ENCODE results near the gene SORCS2. TPM values are rescaled to one million over a fixed set of nuclear protein-coding genes. Genes with fewer than 3 reads are reported as not detected.

SORCS2 gene
- total RNA-seq, 1 donor from 2014 or later: 29.5 TPM

DNA sequence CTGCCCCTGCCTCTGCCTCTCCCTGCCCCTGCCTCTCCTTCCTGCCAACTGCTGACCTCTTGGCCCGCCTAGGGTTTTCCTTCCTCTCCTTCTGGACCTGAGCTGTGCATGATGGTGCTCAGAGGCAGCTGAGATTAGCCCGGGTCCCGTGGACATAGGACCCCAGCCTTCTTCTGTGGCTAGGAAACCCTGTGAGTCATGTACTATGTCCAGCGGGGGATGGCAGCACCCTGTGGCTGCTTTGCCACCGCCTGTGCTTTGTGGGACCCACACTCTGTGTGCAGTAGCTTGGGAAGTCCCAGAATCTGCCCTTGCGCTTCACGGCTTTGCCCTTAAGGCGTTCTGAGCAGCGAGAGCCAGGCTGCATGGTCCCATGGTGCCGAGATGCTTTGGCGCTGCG, 347.9 kb downstream of the SORCS2 start:
- DNase-seq: no peak
- no peak overlapping the region for H3K4me3 Mint-ChIP-seq (ENCODE audit: unreplicated experiment)
- TF ChIP-seq, protein P1, sequence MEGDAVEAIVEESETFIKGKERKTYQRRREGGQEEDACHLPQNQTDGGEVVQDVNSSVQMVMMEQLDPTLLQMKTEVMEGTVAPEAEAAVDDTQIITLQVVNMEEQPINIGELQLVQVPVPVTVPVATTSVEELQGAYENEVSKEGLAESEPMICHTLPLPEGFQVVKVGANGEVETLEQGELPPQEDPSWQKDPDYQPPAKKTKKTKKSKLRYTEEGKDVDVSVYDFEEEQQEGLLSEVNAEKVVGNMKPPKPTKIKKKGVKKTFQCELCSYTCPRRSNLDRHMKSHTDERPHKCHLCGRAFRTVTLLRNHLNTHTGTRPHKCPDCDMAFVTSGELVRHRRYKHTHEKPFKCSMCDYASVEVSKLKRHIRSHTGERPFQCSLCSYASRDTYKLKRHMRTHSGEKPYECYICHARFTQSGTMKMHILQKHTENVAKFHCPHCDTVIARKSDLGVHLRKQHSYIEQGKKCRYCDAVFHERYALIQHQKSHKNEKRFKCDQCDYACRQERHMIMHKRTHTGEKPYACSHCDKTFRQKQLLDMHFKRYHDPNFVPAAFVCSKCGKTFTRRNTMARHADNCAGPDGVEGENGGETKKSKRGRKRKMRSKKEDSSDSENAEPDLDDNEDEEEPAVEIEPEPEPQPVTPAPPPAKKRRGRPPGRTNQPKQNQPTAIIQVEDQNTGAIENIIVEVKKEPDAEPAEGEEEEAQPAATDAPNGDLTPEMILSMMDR (IDR thresholded peaks at IDR 0.05; ENCODE audit: partially characterized antibody, unreplicated experiment): no peak
- peaks cover 4% of the 10 kb centered on the region for H3K36me3 Mint-ChIP-seq (ENCODE audit: unreplicated experiment)
- H3K27ac Mint-ChIP-seq (ENCODE audit: unreplicated experiment): no peak overlapping the region
- peaks cover 3% of the 10 kb centered on the region for H3K9me3 Mint-ChIP-seq (ENCODE audit: unreplicated experiment)
- no peaks in the 10 kb centered on the region for H3K4me1 Mint-ChIP-seq (ENCODE audit: low read depth, unreplicated experiment)
- H3K27me3 Mint-ChIP-seq (ENCODE audit: unreplicated experiment): peaks cover 12% of the 10 kb centered on the region

DNA sequence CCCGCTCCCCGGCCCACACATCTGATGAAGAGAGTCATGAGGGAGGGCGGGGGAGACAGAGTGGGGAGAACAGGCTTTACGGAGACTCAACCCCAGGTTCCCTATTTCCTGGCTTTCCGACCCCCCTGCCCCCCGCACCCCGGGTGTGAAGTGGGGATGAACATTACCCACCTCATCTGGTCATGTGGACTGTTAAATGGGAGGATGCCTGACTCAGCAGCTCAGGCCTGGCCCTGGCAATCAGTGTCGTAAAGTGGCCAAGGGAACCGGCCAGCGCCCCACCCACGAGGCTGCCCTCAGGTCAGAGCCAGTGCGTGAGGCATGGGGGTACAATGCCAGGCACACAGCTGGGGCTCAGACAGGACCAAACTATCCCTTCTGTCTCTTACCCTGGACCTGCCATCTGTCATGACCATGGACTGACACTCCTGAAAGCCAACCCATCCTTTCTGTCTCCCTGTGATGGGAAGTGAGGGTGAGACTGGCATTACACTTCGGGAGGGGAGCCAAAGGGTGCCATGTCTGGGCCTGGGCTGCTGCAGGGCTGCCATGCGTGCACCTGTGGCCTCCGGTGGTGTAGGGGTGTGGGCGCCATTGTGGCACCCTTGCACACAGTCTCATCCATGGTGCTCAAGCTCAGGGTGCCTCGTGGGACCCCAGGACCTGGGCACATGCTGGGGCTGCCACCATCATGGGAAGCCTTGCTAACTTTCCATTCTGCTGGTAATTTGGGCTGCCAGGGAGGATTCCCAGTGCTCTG, 348.5 kb downstream of the SORCS2 start:
- peaks cover 4% of the 10 kb centered on the region for H3K36me3 Mint-ChIP-seq (ENCODE audit: unreplicated experiment)
- H3K27ac Mint-ChIP-seq (ENCODE audit: unreplicated experiment): no peak overlapping the region
- H3K9me3 Mint-ChIP-seq (ENCODE audit: unreplicated experiment): peaks cover 6% of the 10 kb centered on the region
- peaks cover 12% of the 10 kb centered on the region for H3K27me3 Mint-ChIP-seq (ENCODE audit: unreplicated experiment)
- TF ChIP-seq, protein P1 (IDR thresholded peaks at IDR 0.05; ENCODE audit: partially characterized antibody, unreplicated experiment): no peak
- no peaks in the 10 kb centered on the region for H3K4me1 Mint-ChIP-seq (ENCODE audit: low read depth, unreplicated experiment)
- no peak overlapping the region for H3K4me3 Mint-ChIP-seq (ENCODE audit: unreplicated experiment)
- no peak for DNase-seq

DNA sequence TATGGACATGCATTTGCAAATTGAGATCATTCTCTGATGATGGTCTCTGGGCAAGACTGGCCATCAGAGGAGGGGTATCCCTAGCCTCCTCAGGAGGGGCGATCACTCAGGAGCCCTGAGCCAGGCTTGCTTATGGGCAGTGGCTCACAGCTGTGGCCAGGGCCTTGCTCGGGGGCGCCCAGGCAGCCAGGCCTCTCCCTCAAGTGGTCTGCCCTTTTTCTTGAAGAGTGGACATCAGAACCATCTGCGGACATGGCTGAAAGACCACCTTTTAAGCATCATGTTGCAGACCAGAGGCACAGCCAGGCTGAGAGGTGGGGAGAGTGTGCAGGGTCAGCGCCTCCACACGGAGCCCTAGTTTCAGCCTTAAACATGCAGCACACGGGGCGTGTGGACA, 349.1 kb downstream of the SORCS2 start:
- Mint-ChIP-seq H3K27ac (ENCODE audit: unreplicated experiment) (no peak overlapping the region), H3K4me1 (ENCODE audit: low read depth, unreplicated experiment) (no peaks in the 10 kb centered on the region), H3K36me3 (ENCODE audit: unreplicated experiment) (peaks cover 4% of the 10 kb centered on the region), H3K4me3 (ENCODE audit: unreplicated experiment) (no peak overlapping the region), H3K27me3 (ENCODE audit: unreplicated experiment) (peaks cover 12% of the 10 kb centered on the region), H3K9me3 (ENCODE audit: unreplicated experiment) (peaks cover 6% of the 10 kb centered on the region)
- no peak for DNase-seq
- TF ChIP-seq, protein P1 (IDR thresholded peaks at IDR 0.05; ENCODE audit: partially characterized antibody, unreplicated experiment): no peak

DNA sequence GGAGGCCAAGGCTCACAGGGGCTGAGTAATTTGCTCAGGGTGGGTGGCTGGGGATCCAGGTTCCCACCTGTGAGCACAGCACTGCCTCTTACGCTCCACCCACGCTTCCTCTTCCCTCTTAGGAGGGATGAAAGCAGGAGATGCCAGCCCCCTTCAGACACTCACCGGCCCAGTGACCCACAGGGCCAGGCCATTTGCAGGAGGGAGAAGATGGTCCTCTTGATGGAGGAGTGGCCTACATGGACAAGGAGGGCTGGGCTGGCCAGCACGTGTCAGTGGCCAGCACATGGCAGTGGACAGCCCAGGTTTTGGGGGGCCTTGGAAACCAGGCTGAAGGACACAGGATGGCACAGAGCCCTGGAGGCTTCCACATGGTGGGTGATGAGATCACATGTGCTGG, 350.4 kb downstream of the SORCS2 start:
- TF ChIP-seq, protein P1 (IDR thresholded peaks at IDR 0.05; ENCODE audit: partially characterized antibody, unreplicated experiment): no peak
- no peak overlapping the region for H3K27ac Mint-ChIP-seq (ENCODE audit: unreplicated experiment)
- H3K4me1 Mint-ChIP-seq (ENCODE audit: low read depth, unreplicated experiment): no peaks in the 10 kb centered on the region
- H3K4me3 Mint-ChIP-seq (ENCODE audit: unreplicated experiment): no peak overlapping the region
- peaks cover 9% of the 10 kb centered on the region for H3K9me3 Mint-ChIP-seq (ENCODE audit: unreplicated experiment)
- H3K27me3 Mint-ChIP-seq (ENCODE audit: unreplicated experiment): peaks cover 9% of the 10 kb centered on the region
- peaks cover 4% of the 10 kb centered on the region for H3K36me3 Mint-ChIP-seq (ENCODE audit: unreplicated experiment)
- DNase-seq: no peak

DNA sequence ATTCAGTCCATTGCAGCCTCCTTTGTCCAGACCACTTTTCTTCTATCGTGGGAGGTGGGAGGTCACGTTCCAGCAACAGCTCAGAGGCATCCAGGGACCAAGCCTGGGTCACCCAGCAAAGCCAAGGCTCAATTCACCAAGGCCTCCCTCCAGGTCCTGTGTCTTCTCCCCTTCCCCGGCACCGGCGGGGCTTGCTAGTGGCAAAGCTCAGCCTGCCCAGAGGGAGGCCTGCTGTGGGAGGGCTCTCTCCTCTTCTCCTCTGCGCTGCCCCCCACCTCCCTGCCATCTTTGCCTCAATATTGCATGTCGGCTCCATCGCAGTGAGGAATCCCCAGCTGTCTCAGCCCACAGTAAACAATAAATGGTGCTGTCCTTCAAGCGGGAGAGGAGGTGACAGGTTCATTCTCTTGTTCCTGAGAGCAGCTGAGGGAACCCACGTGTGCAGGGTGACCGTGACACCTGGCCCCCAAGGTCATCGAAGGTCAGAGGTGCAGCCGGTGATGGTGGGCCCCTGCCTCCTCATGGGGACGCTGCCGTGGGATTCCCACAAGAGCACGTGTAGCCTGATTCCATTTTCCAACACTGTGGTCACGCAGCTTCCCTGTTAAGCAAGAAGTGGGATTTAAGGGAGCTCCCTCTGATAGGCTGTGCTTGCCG, 353.9 kb downstream of the SORCS2 start:
- no peak overlapping the region for H3K4me3 Mint-ChIP-seq (ENCODE audit: unreplicated experiment)
- no peak for DNase-seq
- no peaks in the 10 kb centered on the region for H3K4me1 Mint-ChIP-seq (ENCODE audit: low read depth, unreplicated experiment)
- no peak overlapping the region for H3K27ac Mint-ChIP-seq (ENCODE audit: unreplicated experiment)
- peaks cover 6% of the 10 kb centered on the region for H3K27me3 Mint-ChIP-seq (ENCODE audit: unreplicated experiment)
- TF ChIP-seq, protein P1 (IDR thresholded peaks at IDR 0.05; ENCODE audit: partially characterized antibody, unreplicated experiment): no peak
- H3K36me3 Mint-ChIP-seq (ENCODE audit: unreplicated experiment): peaks cover 4% of the 10 kb centered on the region
- H3K9me3 Mint-ChIP-seq (ENCODE audit: unreplicated experiment): peaks cover 11% of the 10 kb centered on the region
